ENCODE measurements around the gene SAMD11. TPM values are rescaled to one million over a fixed set of nuclear protein-coding genes. Genes with fewer than 3 reads are reported as not detected.

SAMD11 gene
- total RNA-seq, 1 donor from 2014 or later, result 4.9 TPM

DNA sequence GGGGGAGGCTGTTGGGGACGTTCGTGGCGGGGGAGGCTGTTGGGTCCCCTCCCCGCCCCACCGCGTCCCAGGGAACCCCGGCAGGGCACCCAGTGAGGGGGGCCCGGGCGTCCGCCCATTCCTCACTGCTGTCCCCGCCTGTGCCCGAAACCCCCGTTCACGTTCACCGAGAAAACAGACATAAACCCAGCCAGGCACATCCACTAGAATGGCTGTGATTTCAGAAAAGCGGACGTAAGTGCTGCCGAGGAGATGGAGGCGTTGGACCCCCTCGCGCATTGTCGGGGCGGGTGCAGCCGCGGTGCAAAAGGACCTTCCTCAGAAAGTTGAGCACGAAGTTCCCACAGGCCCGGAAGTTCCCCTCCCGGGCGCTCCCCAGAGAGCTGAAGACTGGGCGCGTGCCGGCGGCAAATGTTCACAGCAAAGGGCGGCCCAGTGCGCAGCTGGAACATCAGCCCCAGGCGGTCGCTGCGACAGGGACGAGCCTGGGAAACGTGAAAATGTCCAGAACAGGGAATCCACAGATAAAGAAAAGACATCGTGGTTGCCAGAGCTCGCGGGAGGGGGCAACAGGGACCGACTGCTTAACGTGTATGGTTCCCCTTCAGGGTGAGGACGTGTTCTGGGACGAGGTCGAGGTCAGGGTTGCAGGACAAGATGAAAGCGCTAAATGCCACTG, 18.5 kb upstream of the SAMD11 start:
- peak; percentile 56 for ATAC-seq

GRCh38 chr1:905811-906599, 17.7 kb upstream of the SAMD11 start:
- ATAC-seq, result no peak
- DNase-seq (ENCODE audit: low spot score), result peak; percentile 46

More for the DNA sequence above, 18.5 kb upstream of the SAMD11 start:
- DNase-seq (ENCODE audit: low spot score), result peak; percentile 55

GRCh38 chr1:906600-907420, 16.9 kb upstream of the SAMD11 start:
- DNase-seq (ENCODE audit: low spot score) (no peak), ATAC-seq (peak; percentile 21)

GRCh38 chr1:907611-908451, 15.9 kb upstream of the SAMD11 start:
- DNase-seq (ENCODE audit: low spot score), result no peak
- no peak for ATAC-seq

DNA sequence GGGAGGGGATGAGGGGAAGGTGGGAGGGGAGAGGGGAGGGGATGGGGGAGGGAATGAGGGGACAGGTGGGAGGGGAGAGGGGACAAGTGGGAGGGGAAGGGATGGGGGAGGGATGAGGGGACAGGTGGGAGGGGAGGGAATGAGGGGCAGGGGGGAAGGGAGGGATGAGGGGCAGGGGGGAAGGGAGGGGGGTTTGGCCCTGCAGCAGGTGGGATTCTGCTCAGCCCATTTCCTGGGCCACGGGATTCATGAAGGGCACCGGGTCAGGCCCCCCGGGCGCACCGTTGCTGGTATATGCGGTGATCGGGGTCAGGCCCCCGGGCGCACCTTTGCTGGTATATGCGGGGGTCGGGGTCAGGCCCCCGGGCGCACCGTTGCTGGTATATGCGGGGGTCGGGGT, 15.1 kb upstream of the SAMD11 start:
- ATAC-seq, result no peak
- no peak for DNase-seq (ENCODE audit: low spot score)

- no peak for DNase-seq (ENCODE audit: low spot score)
- ATAC-seq, result no peak
Observed at GRCh38 chr1:909861-910310, 13.8 kb upstream of the SAMD11 start.

DNA sequence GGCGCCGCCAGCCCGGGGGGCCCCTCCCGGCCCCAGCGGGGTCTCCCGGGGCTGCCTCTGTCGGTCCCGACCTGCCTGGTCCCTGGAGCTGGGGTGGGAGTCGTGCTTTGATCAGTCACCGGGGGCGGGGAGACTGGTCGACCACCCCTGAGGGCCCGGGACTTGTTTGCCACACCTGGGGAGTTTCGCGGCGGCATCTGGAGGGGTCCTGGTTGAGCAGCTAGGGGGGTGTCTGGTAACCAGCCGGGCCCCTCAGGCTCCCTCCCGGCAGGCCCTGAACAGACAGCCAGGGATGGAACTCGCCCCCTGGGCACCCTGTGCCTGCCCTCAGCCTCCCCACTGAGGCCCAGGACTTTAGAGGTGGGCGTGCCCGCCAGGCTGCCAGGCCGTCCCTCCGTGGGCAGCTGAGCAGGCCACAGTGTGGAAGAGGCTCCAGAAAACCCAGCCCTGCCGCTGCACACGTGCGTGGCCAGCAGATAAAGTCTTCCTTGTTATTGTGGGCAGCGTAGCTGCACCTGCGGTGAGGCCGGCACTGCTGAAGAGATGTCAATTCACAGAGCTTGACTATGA, 13.3 kb upstream of the SAMD11 start:
- no peak for ATAC-seq
- peak; percentile 42 for DNase-seq (ENCODE audit: low spot score)

- DNase-seq (ENCODE audit: low spot score) (no peak), ATAC-seq (no peak)
Observed at GRCh38 chr1:910881-911721, 12.6 kb upstream of the SAMD11 start.

GRCh38 chr1:911875-912739, 11.6 kb upstream of the SAMD11 start:
- DNase-seq (ENCODE audit: low spot score), result no peak
- no peak for ATAC-seq

DNA sequence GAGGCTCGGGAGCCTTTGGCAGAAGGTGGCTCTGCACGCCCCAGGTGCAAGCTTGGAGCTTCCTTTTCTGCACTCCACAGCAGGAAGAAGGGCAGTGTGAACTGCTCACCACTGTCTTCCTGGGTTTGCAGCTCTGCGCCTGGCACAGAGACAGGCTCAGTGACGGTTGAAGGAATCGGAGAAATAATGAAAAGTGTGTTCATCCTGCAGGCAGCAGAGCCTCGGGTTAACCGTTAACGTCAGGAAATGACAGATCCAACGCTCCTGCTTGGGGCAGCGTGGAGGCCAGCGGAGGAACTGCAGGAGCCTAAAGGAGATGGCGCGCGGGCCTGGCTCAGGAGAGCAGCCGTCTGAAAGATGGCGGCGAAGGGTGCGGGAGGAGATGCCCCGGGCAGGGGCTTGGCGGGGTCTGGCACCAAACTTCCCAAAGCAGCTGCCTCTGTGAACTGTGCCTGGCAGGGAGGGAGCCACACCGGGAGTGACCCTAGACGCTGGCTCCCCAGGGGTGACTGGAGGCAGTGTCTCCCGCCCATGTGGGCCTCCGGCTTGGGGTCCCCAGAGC, 10.9 kb upstream of the SAMD11 start:
- peak; percentile 60 for ATAC-seq

GRCh38 chr1:913491-914130, 10.1 kb upstream of the SAMD11 start:
- ATAC-seq (no peak), DNase-seq (ENCODE audit: low spot score) (no peak)

More for the DNA sequence above, 10.9 kb upstream of the SAMD11 start:
- peak; percentile 44 for DNase-seq (ENCODE audit: low spot score)

GRCh38 chr1:914131-914890, 9.4 kb upstream of the SAMD11 start:
- no peak for ATAC-seq
- DNase-seq (ENCODE audit: low spot score), result no peak

- DNase-seq (ENCODE audit: low spot score) (no peak), ATAC-seq (no peak)
Observed at GRCh38 chr1:914891-915280, 8.8 kb upstream of the SAMD11 start.

- DNase-seq (ENCODE audit: low spot score), result no peak
- ATAC-seq, result no peak
Observed at GRCh38 chr1:915295-916172, 8.2 kb upstream of the SAMD11 start.

DNA sequence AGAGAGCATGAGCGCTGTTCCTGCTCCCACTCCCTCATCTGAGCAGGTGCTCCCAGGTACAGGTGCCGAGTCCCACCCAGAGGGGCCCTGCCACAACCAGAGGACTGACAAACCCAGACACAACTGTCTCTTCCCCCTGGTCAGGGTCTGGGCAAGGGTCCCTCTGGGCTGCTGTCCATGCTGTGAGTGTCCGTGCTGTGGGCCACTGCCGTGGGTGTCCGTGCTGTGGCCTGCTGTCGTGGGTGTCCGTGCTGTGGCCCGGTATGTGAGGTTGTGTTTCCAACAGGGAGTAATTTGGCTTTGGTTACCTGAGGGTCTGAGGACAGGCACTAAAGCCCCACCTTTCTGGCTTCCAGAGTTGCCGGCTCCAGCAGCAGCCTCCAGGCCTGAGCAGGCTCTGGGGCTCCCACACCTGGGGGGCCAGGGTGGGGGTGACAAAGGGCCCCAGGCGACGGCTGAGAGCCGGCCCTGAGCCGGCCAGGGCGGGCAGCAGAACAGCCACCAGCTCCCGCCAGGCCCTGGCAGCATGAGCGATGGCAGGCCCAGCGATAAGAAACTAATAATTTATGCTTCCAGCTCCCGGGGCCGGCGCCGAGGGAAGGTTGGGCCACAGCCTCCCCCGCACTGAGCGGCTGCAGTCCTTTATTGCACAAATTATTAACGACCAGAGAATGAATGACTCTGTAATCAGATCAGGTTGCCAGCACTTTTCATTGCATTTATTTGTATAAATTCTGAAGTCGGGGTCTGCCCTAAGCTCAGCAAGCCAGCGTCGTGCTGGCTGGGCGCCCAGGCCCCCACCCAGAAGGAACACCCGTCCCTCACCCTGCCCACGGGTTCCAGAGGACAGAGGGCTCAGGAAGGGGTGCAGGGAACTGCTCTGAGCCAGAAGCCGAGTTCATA, 7.3 kb upstream of the SAMD11 start:
- peak; percentile 31 for ATAC-seq

More for the DNA sequence above, 7.3 kb upstream of the SAMD11 start:
- DNase-seq (ENCODE audit: low spot score), result no peak

Data from left lobe of liver (tissue), 2 donors.